ENCODE measurements around the gene ADK.
"Not testable (repeated sequence)": the region's sequence is repeated elsewhere in the genome, so short reads cannot be mapped to it uniquely, and the experiment has no call there.

The ADK gene

DNA sequence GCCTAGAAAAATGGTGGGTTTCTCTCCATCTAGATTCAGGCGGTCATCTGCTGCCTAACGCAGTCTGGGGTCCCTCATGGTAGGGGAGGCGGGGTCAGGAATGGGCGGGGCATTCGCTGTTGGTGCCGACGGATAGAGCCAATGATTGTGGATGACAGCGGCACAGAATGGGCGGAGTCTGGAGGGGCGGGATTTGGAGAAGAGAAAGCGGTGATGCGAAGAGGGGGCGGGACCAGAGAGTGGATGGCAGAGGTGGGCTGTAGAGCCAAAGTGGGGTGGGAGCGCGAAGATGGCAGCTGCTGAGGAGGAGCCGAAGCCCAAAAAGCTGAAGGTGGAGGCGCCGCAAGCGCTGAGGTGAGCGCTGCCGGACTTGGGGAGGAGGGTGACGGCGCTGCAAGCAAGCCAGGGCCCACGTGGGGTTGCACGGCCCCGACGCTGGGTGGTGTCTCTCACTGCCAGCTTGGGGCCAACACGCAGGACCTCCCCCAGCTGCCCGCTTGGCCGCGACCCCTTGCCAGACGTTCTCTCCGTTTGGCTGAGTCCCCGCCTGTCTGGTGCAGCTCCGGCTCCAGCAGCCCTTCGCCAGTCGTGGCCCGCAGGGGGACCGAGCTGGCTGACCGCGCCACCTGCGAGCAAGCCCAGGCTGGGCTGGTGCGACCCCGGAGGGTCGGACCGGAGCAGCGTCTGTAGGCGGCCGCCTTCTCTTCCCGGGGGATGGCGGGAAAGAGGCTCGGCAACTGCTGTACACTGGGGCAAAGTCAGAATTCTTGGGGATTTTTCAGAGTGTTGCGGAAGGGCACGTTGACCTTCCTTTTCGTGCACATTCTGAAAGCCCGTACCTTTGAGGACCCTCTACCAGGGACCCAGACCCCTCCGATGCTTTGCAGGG is at the start of gene ADK:
Gene ADK, plus strand, starts transcription at position 232 of the 889 bp plus-strand sequence. Its CDS starts 58 bp downstream, at position 290.
- DNase-seq = peak; percentile 98

DNA sequence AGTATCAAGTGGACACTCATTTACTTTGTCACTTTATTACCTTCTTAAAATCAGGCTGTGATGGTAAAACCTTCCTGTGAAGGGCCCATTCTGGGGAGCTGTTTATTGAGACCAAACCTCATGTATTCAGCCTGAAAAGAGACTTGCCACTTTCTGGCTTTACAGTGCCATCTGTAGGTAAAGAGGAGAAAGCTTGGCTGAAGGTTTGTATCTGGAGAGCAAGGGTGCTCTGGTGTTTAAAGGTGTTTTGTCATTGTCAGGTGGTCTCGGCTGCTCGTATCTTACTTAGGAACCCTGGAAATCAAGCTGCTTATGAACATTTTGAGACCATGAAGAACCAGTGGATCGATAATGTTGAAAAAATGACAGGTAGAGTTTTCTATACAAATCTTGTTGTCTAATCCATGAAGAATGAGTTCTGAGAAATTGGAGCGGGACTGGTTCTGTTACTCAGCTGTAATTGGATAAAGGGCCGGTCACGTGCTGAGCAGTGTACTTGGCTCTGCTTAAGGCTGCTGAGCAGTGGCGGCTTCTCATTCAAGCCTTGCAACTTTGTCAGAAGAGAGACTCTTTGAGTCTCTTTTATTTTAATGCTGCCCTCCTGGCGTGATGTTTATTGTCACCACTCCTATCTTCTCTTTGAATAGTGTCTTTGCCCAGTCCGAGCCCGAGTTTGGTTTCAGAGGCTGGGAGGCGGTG is 47.3 kb upstream of the ADK start:
- DNase-seq = peak; percentile 17

DNA sequence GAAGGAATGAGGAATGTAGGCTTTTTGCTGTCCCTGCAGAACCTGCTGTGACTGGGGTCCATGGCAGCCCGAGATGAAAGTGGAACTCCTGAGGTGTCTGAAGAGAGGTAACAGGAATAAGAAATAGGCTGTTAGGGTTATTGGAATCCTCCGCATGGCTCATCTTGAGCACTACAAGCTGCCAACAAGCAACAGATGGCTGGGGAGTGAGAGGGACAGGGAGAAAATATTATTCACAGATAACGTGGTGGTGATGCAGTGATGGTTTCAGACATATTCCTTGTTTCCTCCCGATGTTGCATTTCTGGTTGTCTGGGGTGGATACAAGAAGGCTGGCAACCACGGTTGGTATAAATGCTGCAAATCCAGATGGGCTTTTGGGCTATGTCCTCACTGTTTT is 46.5 kb upstream of the ADK start:
- DNase-seq = no peak

DNA sequence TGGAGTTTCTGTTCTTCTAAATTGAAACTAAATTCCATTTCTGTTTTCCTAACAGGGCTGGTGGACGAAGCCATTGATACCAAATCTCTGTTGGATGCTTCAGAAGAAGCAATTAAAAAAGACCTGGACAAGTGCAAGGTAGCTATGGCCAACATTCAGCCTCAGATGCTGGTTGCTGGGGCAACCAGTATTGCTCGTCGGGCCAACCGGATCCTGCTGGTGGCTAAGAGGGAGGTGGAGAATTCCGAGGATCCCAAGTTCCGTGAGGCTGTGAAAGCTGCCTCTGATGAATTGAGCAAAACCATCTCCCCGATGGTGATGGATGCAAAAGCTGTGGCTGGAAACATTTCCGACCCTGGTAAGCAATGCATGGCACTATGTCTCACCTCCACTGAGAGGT is 46.0 kb upstream of the ADK start:
- no peak for DNase-seq

DNA sequence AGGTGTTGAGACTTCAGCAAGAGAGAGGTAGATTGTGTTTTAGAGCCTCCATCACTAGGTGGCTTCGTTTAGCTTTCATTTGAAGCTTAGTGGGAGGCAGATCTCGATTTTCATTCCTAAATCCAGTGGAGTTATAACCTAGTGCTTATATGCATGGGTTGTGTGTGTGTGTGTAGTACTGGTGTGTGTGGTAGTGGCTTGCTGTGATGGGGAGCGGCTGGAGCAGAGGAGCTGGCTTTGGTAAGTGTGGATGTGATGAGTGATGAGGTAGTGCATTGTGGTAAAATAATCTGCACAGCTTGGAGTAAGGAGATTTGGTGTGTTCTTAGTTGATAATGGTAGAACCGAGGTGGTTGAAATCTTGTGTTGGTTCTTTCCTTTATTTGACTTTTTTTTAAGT is 43.6 kb upstream of the ADK start:
- no peak for DNase-seq

DNA sequence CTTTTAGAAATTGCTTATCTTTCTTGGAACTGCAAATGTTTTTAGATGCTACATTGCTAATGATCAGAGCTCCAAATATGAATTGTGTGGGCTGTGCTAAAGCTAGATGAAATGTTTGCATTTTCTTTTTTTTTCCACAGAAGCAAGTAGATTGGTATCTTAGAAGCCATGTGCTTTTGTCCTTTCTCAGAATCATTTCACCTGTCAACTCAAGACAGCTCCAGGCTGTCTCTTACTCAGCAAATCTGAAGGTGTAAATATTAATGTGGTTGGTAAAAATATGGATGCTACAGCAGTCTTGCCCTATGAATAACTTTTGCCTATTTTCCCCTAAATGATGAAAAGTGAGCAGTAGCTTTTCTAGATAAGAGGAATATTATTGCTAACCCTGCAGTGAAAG is 41.6 kb upstream of the ADK start:
- DNase-seq = no peak

DNA sequence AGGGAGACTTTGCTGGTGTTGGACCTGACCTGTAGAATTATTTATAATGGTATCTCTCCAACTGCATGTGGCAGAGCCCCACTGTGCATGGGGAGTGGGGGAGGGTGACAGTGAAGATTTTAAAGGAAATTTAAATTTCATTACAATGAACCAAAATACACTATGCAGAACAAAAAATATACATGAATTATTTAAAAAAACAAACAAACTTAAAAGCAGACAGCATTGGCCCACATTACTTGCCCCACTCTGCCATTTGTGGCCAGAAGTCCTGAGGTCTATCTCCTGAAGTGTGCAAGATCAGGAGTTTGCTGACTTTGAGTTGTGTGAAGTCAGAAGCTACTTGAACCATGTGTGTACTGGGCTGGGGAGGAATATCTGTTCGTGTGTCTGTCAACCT is 40.9 kb upstream of the ADK start:
- DNase-seq = no peak

DNA sequence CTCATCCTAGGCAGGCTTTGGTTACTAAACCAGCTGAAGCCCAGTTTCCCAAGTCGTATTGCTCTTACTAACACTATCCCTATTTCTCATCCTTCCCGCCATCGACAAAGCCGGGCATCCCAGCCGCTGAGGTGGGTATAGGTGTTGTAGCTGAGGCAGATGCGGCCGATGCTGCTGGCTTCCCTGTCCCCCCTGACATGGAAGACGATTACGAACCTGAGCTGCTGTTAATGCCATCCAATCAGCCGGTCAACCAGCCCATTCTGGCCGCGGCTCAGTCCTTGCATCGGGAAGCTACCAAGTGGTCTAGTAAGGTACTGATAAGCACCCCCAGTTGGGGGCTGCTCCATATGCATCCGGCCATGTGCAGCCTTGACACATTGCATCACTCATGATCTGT is 39.2 kb upstream of the ADK start:
- no peak for DNase-seq

DNA sequence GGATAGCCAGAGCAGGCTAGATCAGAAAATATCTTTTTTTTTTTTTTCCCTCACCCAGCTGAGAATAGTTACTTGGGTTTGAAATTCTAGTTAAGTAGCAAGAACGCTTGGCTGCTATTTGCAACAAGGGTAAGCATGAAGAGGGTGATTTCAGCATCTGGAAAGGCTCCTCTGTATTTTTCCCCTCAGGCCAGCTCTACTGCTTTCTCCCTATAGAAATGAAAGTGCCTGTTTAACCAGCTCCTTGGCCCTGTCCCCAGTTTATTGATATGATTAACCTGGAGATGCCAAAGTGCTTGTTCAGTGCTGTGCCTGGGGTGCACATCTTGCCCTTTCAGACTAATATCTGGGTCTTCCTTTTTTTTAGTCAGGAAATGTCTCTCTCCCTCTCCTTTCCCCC is 37.5 kb upstream of the ADK start:
- DNase-seq = no peak

DNA sequence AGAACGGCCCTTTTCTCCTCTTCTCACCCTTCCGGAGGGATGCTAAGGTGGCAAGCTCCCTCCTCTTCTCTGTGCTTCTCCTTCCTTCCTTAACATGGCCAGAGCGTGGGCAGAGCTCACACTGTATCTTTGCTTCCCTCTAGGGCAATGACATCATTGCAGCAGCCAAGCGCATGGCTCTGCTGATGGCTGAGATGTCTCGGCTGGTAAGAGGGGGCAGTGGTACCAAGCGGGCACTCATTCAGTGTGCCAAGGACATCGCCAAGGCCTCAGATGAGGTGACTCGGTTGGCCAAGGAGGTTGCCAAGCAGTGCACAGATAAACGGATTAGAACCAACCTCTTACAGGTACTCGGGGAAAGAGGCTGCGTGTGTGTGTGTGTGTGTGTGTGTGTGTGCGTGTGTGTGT is 37.0 kb upstream of the ADK start:
- no peak for DNase-seq

DNA sequence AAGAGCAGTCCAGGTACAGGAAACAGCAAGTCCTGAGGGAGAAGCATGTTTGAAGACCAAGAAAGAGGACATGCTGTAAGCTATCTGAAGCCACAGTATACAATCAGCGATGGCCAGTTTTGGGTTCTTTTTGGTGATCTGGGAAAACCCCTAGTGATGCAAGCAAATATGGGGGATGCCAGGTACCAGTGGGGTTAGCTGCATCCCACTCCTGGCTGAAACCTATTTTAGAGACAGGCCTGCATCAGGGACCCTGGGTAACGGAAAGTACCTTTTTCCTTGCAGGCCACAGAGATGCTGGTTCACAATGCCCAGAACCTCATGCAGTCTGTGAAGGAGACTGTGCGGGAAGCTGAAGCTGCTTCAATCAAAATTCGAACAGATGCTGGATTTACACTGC is 33.3 kb upstream of the ADK start:
- no peak for DNase-seq

DNA sequence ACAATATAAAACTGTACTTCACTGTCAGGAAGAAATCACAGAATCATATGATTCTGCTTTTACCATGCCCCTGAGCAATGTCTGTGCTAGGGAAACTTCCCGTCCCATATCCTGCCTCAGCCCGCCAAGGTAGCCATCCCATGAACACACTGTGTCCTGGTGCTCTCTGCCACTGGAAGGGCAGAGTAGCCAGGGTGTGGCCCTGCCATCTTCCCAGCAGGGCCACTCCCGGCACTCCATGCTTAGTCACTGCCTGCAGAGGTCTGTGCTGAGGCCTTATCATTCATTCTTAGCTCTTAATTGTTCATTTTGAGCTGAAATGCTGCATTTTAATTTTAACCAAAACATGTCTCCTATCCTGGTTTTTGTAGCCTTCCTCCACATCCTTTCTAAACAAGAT is 32.2 kb upstream of the ADK start:
- DNase-seq = no peak

DNA sequence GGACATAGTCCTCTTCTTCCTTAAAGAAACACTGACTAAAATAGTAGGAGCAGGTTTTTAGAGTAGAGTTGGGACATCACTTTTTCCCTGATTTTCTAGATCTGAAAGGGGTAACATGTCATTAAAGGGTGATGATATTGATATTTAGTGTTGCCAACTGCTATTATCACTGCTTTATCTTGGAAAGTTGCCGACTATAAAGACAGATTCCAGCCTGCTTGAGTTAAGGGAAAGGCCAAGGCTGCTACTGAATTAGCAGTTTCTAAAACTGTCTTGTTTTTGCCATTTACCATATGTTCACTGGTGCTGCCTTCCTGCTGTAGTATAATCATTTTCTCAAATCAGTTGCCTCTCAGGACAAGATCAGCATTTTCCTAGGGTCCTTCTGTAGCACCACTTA is 30.1 kb upstream of the ADK start:
- DNase-seq = no peak

DNA sequence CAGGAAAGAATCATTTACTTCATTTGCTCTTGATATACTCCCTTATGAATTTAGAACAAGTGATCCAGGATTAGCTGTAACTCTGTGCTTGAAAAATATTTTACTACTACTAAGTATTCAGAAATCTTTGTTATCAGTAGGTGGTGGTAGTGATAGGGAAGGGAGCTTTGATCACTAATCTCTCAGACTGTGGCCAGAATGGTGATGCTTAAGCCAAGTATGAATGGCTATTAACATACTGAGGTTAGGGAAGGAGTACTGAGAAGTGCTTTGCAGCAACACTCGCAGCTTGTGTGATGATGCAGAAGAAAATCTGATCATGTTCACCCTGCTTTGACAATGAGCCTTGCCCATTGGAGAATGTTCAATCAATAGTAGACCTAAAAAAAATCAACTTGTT is 29.7 kb upstream of the ADK start:
- DNase-seq = no peak

DNA sequence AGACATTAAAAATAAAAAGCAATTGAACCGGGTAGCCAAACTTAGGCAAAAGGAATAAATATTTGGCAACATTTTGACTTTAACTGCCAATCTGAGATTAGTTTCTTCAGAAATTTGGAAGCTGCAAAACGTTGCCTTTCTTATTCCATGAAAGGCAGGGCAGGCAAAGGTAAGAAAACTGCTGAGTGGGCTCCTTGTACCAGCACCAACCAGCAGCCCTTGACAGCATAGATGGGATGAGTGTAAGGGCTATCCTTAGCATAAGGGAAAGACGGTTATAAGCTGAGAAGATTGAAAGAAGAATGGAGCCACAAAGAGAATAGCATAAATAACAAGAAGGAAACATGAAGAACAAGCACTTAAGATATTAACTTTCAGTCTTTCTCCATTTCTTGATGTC is 29.0 kb upstream of the ADK start:
- no peak for DNase-seq

DNA sequence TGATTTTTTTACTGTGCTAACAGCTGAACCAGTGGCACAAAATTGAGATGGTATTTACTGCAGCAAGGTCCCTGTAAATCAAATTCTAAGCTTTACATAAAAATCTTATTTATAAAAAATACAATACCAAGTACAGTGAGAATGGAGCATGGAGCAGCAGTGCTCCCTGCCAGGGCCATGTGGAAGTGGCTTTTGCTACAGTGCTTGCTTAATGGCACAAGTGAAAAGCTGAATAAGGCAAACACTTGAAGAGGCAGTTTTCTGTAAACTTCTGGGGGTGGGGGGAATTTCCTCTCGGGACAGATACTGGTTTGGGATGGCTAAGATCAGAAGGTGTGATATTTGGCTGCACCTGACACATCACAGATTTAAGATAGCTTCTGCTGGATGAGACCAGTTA is 27.9 kb upstream of the ADK start:
- no peak for DNase-seq

DNA sequence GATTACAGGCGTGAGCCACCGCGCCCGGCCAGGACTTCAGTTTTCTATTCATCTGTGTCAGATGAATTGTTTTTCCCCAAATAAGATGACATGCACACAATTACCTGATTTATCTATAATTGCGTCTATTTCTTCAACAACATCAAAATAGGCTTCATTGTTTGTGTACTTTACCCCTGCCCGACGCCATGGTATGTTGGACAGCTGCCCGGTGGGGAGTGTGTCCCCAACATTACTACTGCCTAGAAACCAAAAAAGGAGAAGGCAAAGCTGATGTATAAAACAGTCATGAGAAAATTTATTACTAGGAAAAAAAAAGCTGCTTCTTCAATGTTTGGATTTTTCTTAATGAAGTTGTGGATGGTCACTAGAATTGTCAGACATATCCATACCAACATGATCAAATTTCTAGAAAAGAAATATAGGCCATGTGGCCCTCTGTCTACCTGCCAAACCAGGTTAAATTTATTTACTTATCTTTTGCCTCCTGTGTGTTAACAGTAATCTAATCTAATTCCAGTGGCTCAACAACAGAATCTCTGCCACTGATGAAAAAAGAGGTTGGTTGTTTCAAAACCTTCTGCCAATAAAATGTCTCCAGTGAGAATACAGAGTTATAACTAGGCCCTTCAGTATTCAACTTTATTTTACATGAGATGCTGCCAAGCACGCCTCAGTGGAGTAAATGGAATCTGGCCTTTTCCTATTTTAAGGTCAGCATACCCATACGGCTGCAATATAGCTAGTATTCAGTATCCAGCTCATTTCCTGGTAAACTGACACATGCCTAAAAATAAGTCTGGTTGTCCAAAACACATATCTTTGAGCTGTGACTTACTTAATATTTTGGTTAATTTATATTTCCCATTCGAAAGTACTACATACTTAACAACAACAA is 16.8 kb upstream of the ADK start:
- no peak for DNase-seq

DNA sequence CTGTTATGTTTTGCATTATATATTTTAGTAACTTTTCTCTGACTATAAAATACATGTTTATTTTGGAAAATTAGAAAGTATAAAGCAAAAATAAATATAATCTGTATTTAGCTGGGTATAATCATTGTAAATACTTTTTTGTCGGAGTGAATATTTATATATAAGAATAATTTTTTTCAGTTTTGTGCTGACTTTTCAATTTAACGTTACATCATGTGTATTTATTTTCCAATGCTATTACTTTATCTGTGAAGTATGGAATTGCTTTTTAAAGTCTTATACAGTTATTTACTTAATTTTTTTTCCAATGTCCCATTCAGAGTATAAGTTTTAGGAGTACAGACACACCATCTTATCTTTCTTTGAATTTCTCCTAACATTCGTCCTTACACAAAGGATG is 15.6 kb upstream of the ADK start:
- DNase-seq = no peak

DNA sequence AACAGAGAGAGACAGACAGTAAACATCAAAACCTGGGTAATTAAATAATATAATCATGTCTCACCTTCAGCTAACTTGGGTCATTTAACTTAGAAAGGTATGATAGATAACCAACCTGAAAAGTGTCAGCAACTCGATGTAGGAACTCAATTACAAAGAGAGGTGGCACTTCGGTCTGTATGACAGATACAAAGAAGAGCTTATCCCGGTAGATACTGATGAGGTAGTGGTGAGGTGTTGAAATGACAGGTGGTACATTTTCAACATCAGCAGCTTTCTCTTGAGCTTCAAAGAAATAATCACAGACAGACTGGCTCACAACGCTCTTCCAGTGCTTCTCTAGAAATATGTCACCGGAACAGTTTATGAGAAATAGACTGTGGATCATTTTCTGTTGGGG is 13.0 kb upstream of the ADK start:
- DNase-seq = no peak

DNA sequence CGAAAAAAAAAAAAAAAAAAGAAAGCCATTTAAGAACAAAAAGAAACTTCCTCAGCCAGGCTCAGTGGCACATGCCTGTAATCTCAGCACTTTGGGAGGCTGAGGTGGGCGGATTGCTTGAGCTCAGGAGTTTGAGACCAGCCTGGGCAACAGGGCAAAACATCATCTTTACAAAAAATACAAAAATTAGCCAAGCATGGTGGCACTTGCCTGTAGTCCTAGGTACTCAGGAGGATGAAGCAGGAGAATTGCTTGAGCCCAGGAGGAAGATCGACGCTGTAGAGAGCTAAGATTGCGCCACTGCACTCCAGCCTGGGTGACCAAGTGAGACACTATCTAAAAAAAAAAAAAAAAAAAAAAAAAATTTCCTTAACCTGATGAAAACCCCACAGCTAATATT is 12.4 kb upstream of the ADK start:
- not testable (repeated sequence) for DNase-seq

DNA sequence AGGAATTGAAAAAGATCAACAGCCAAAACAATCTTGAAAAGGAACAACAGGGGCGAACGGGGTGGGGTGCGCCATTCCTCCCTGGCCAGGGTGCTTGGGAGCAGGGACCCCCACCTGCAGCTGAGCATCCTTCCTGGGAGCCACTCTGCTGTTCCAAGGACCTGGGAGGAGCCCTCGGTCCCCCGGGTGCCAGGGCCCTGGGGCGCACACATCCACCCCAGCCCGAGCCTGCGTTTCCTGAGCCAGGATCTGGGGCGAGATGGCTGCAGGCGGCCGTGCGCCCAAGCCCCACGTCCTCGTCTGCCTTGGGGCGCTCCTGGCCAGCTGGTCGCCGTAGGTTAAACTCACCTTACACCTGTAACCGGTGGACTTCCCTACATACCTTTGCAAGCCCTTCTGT is 11.0 kb upstream of the ADK start:
- no peak for DNase-seq

DNA sequence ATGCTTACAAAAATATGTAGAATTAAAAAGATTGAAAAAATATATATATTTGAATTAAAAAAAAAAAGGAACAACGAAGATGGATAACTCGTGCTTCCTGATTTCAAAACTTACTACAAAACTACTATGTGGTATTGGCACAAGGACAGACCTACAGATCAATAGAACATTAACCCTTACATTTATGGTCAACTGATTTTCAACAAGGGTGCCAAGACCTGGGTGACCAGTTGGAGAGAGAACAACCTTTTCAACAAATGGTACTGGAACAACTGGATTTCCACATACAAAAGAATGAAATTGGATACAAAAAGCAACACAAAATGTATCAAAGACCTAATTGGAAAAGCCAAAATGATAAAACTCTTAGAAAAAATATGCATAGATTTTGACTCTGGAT is 10.5 kb upstream of the ADK start:
- DNase-seq = no peak

DNA sequence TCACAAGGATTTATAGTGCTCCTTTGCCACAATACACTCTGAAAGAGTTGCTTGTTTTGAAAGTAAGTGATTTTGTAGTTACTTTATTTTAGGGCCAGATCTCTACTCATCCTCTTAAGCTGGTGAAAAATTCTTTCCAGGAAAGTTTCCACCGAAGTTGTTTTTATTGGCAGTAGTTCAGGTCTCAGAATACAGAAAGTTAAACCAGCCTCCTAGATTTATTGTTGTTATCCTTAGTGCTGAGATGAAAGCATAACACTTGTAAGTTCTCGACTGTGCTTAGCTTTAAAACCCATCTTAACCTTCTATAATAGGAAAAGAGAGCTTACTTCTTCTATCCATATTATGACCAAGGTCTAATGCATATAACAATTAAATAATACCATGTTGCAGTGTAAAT is 5.9 kb upstream of the ADK start:
- no peak for DNase-seq

DNA sequence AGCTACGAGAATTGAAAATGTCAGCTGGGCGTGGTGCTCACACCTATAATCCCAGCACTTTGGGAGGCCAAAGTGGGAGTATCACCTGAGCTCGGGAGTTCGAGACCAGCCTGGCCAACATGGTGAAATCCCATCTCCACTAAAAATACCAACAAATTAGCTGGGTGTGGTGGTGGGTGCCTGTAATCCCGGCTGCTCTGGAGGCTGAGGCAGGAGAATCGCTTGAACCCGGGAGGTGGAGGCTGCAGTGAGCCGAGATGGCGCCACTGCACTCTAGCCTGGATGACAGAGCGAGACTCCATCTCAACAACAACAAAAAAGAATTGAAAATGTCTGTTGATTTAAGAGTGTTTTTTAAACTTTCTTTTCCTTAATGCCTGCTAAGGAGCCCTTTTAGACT is 4.0 kb upstream of the ADK start:
- not testable (repeated sequence) for DNase-seq

Data from NCI-H1092 treated with DMSO at 0.1 percent for 48 hours (cell line).